Activated CD8-positive, alpha-beta T cell treated with anti-CD3 and anti-CD28 coated beads, Interleukin-2, amount 10 ng/mL, durations not matched to agents 7 days and 5 days (primary cell): ENCODE measurements around the gene TNS1. TPM values are rescaled to one million over a fixed set of nuclear protein-coding genes. Genes with fewer than 3 reads are reported as not detected.

Experiments
- ATAC-seq: fragments of 150-1000 bp; cut with Tn5 transposase; one replicate; pipeline ENCODE4 v1.10.0; 2021; ENCODE audit warnings: moderate library complexity
- CTCF ChIA-PET: fragments of 350-600 bp; sonication (Branson Sonifier 250); formaldehyde crosslinking; loops from one replicate; lab custom pipeline; 2021; ENCODE audit warnings: antibody characterized with exemption; lab: Charles Lee
- POLR2A ChIA-PET: fragments of 350-600 bp; sonication (Branson Sonifier 250); formaldehyde crosslinking; loops from one replicate; lab custom pipeline; 2021; ENCODE audit warnings: antibody characterized with exemption; lab: Charles Lee
- DNase-seq: peaks from one replicate; pipeline ENCODE4 v3.0.0-alpha.2; 2020
- H3K27ac Mint-ChIP-seq: one replicate; pipeline ENCODE4 v1.8.0; 2021; ENCODE audit warnings: mild to moderate bottlenecking, mixed read lengths
- H3K27me3 Mint-ChIP-seq: one replicate; pipeline ENCODE4 v1.8.0; 2021; ENCODE audit warnings: low read depth, mixed read lengths
- H3K36me3 Mint-ChIP-seq: one replicate; pipeline ENCODE4 v1.8.0; 2021; ENCODE audit warnings: low read depth, mixed read lengths
- H3K4me1 Mint-ChIP-seq: one replicate; pipeline ENCODE4 v1.8.0; 2021; ENCODE audit warnings: low read depth, mixed read lengths
- H3K4me3 Mint-ChIP-seq: one replicate; pipeline ENCODE4 v1.8.0; 2021; ENCODE audit warnings: mild to moderate bottlenecking, mixed read lengths
- H3K9me3 Mint-ChIP-seq: one replicate; pipeline ENCODE4 v1.8.0; 2022; ENCODE audit warnings: mixed read lengths; ENCODE audit not compliant: insufficient read depth
- total RNA-seq, 2 experiments: library from RNA; stranded (reverse); gene quantifications; one replicate each; pipeline ENCODE4 v1.2.3, GENCODE V29; 2021

Gene TNS1
- total RNA-seq, 2 experiments from 2014 or later, result 28.9 to 29.8 TPM

GRCh38 chr2:217935901-217936684 is 66.7 kb downstream of the TNS1 start:
- Mint-ChIP-seq H3K27me3 (peaks cover 31% of the 10 kb centered on the region), H3K27ac (no peak overlapping the region), H3K4me3 (no peak overlapping the region), H3K9me3 (no peaks in the 10 kb centered on the region), H3K4me1 (peaks cover 27% of the 10 kb centered on the region), H3K36me3 (no peaks in the 10 kb centered on the region)
- POLR2A ChIA-PET, result no interaction called here
- ATAC-seq, result no peak
- no peak for DNase-seq
- CTCF ChIA-PET, result interaction anchor here (0.8 kb wide), 1 partner anchor 150 kb away, joined by 3 read pairs; no protein-coding TSS in a partner anchor

GRCh38 chr2:217935235-217935879 is 67.4 kb downstream of the TNS1 start:
- POLR2A ChIA-PET, result no interaction called here

GRCh38 chr2:217934321-217935131 is 68.3 kb downstream of the TNS1 start:
- CTCF ChIA-PET, result no interaction called here
- Mint-ChIP-seq H3K27me3 (peaks cover 31% of the 10 kb centered on the region), H3K9me3 (no peaks in the 10 kb centered on the region), H3K4me3 (no peak overlapping the region), H3K4me1 (peaks cover 41% of the 10 kb centered on the region), H3K36me3 (peaks cover 1% of the 10 kb centered on the region), H3K27ac (no peak overlapping the region)
- DNase-seq (no peak), ATAC-seq (no peak)
- POLR2A ChIA-PET, result no interaction called here

More at GRCh38 chr2:217935235-217935879, 67.4 kb downstream of the TNS1 start:
- Mint-ChIP-seq H3K9me3 (no peaks in the 10 kb centered on the region), H3K27me3 (peaks cover 29% of the 10 kb centered on the region), H3K4me3 (no peak overlapping the region), H3K27ac (no peak overlapping the region), H3K4me1 (peaks cover 33% of the 10 kb centered on the region), H3K36me3 (peaks cover 1% of the 10 kb centered on the region)
- ATAC-seq (no peak), DNase-seq (no peak)
- CTCF ChIA-PET, result no interaction called here

GRCh38 chr2:217933617-217933993 is 69.2 kb downstream of the TNS1 start:
- H3K27ac Mint-ChIP-seq, result no peak overlapping the region
- H3K4me3 Mint-ChIP-seq, result no peak overlapping the region
- ChIA-PET CTCF (no interaction called here), POLR2A (no interaction called here)
- DNase-seq, result no peak
- peaks cover 48% of the 10 kb centered on the region for H3K4me1 Mint-ChIP-seq
- no peaks in the 10 kb centered on the region for H3K9me3 Mint-ChIP-seq
- no peak for ATAC-seq
- H3K36me3 Mint-ChIP-seq, result peaks cover 1% of the 10 kb centered on the region
- H3K27me3 Mint-ChIP-seq, result peaks cover 31% of the 10 kb centered on the region

GRCh38 chr2:217932803-217933616 is 69.8 kb downstream of the TNS1 start:
- H3K36me3 Mint-ChIP-seq, result peaks cover 1% of the 10 kb centered on the region
- H3K9me3 Mint-ChIP-seq, result no peaks in the 10 kb centered on the region
- no peak for ATAC-seq
- H3K4me1 Mint-ChIP-seq, result peaks cover 52% of the 10 kb centered on the region
- peaks cover 31% of the 10 kb centered on the region for H3K27me3 Mint-ChIP-seq
- no peak for DNase-seq
- ChIA-PET CTCF (interaction anchor here (0.7 kb wide), 1 partner anchor 56 kb away, joined by 3 read pairs; no protein-coding TSS in a partner anchor), POLR2A (no interaction called here)
- no peak overlapping the region for H3K4me3 Mint-ChIP-seq
- H3K27ac Mint-ChIP-seq, result no peak overlapping the region

- no peaks in the 10 kb centered on the region for H3K9me3 Mint-ChIP-seq
- no peak overlapping the region for H3K4me3 Mint-ChIP-seq
- CTCF ChIA-PET, result interaction anchor here (0.7 kb wide), 1 partner anchor 57 kb away, joined by 3 read pairs; no protein-coding TSS in a partner anchor
- H3K27me3 Mint-ChIP-seq, result peaks cover 35% of the 10 kb centered on the region
- POLR2A ChIA-PET, result no interaction called here
- DNase-seq (no peak), ATAC-seq (no peak)
- peaks cover 1% of the 10 kb centered on the region for H3K36me3 Mint-ChIP-seq
- H3K4me1 Mint-ChIP-seq, result peaks cover 54% of the 10 kb centered on the region
- no peak overlapping the region for H3K27ac Mint-ChIP-seq
Observed at GRCh38 chr2:217931846-217932560, 70.8 kb downstream of the TNS1 start.

- ATAC-seq, result peak; percentile 67
- Mint-ChIP-seq H3K4me3 (peak overlapping the region; percentile 19), H3K36me3 (peaks cover 1% of the 10 kb centered on the region), H3K27me3 (peaks cover 36% of the 10 kb centered on the region), H3K9me3 (no peaks in the 10 kb centered on the region), H3K4me1 (peaks cover 54% of the 10 kb centered on the region), H3K27ac (peak overlapping the region; percentile 76)
- peak; percentile 50 for DNase-seq
- ChIA-PET POLR2A (no interaction called here), CTCF (no interaction called here)
Observed at GRCh38 chr2:217930761-217931563, 71.8 kb downstream of the TNS1 start.

- peaks cover 32% of the 10 kb centered on the region for H3K27me3 Mint-ChIP-seq
- peak overlapping the region; percentile 76 for H3K27ac Mint-ChIP-seq
- POLR2A ChIA-PET, result no interaction called here
- ATAC-seq (no peak), DNase-seq (no peak)
- peaks cover 1% of the 10 kb centered on the region for H3K36me3 Mint-ChIP-seq
- CTCF ChIA-PET, result interaction anchor here (1.0 kb wide), 1 partner anchor 43 kb away, joined by 3 read pairs; no protein-coding TSS in a partner anchor
- H3K9me3 Mint-ChIP-seq, result no peaks in the 10 kb centered on the region
- no peak overlapping the region for H3K4me3 Mint-ChIP-seq
- H3K4me1 Mint-ChIP-seq, result peaks cover 49% of the 10 kb centered on the region
Observed at GRCh38 chr2:217929757-217930707, 72.8 kb downstream of the TNS1 start.

GRCh38 chr2:217929272-217929671 is 73.5 kb downstream of the TNS1 start:
- Mint-ChIP-seq H3K4me3 (no peak overlapping the region), H3K27ac (no peak overlapping the region), H3K36me3 (peaks cover 1% of the 10 kb centered on the region), H3K4me1 (peaks cover 41% of the 10 kb centered on the region), H3K27me3 (peaks cover 25% of the 10 kb centered on the region), H3K9me3 (no peaks in the 10 kb centered on the region)
- ATAC-seq (no peak), DNase-seq (no peak)
- CTCF ChIA-PET, result interaction anchor here (1.0 kb wide), 1 partner anchor 43 kb away, joined by 3 read pairs; no protein-coding TSS in a partner anchor
- POLR2A ChIA-PET, result no interaction called here
